Testis (tissue), 3 donors: ENCODE results near the gene C1orf52. TPM values are rescaled to one million over a fixed set of nuclear protein-coding genes. Genes with fewer than 3 reads are reported as not detected.

Source experiments
- DNase-seq: peaks from one replicate; pipeline ENCODE4 v3.0.0-alpha.2; 2019
- H3K27ac ChIP-seq, 2 donors: fragments of 200-600 bp; sonication (generic); one replicate each; pipeline ENCODE4 v1.5.1; 2019
- H3K27me3 ChIP-seq: fragments of 200-600 bp; sonication (generic); one replicate; pipeline ENCODE4 v1.5.1; 2019
- H3K36me3 ChIP-seq: fragments of 200-600 bp; sonication (generic); one replicate; pipeline ENCODE4 v1.5.1; 2017; ENCODE audit warnings: low read depth; ENCODE audit errors: missing control alignments
- H3K4me1 ChIP-seq: fragments of 200-600 bp; sonication (generic); one replicate; pipeline ENCODE4 v1.5.1; 2019
- H3K4me3 ChIP-seq, 2 donors: fragments of 200-600 bp; sonication (generic); one replicate each; pipeline ENCODE4 v1.5.1; 2017 to 2019
- H3K9me3 ChIP-seq: fragments of 200-600 bp; sonication (generic); one replicate; pipeline ENCODE4 v1.5.1; 2017
- CTCF ChIP-seq, 3 experiments: fragments of 450-650 bp in 2 of 3; fragments of 200-600 bp in 1 of 3; sonication (generic) in 1 of 3; IDR thresholded peaks; one replicate each; pipeline ENCODE4 v1.5.1; 2016 to 2019; ENCODE audit warnings: antibody characterized with exemption in 3 of 3, mild to moderate bottlenecking in 2 of 3, moderate library complexity in 1 of 3
- POLR2A ChIP-seq: fragments of 450-650 bp; IDR thresholded peaks from one replicate; pipeline ENCODE4 v1.6.1; 2017; ENCODE audit warnings: antibody characterized with exemption, mild to moderate bottlenecking, moderate library complexity
- WGBS, 2 donors: methylation state at CpG; one replicate each; pipeline ENCODE4 v1.1.5; 2018; 5-methylcytosine and 5-hydroxymethylcytosine counted together
- intact Hi-C: fragments of 100-400 bp; cut with DNase I; formaldehyde crosslinking; loops from one replicate; pipeline ENCODE4 v1.15.1; 2023; ENCODE audit warnings: low total_unique reads
- polyA plus RNA-seq: library from polyadenylated mRNA; stranded (reverse); fragments of 350-450 nt; fragmentation: Illumina TruSeq; extraction: RNeasy Lipid Tissue Mini Kit (QIAGEN cat#74804); gene quantifications from one replicate; pipeline ENCODE4 v1.2.3, GENCODE V29; 2014; ENCODE audit warnings: low read depth, low replicate concordance; ENCODE audit not compliant: insufficient read depth
- total RNA-seq, 2 donors: library from RNA; depleted of rRNA; stranded (reverse); fragments of >200 nt; gene quantifications; one replicate each; pipeline ENCODE4 v1.2.3, GENCODE V29; 2016

The C1orf52 gene
- total and polyA plus RNA-seq, 3 donors from 2014 or later, result 34.0 to 40.3 (median 37.9) TPM

GRCh38 chr1:85243372-85243771 lies 16.1 kb downstream of the C1orf52 start:
- no peak for TF ChIP-seq CTCF (IDR thresholded peaks at IDR 0.05)
- TF ChIP-seq POLR2A, result no peak
- H3K36me3 ChIP-seq, result no peaks in the 10 kb centered on the region
- DNase-seq, result no peak
- H3K27ac ChIP-seq, result no peak overlapping the region
- no peaks in the 10 kb centered on the region for H3K27me3 ChIP-seq
- intact Hi-C loops, result no loop called here
- H3K9me3 ChIP-seq, result no peaks in the 10 kb centered on the region
- no peaks in the 10 kb centered on the region for H3K4me1 ChIP-seq
- no peak overlapping the region for H3K4me3 ChIP-seq

- WGBS, 2 donors, result 23 to 24% methylated on average over 1 of the region's 1 CpG
- Histone ChIP-seq H3K4me3 (no peak overlapping the region), H3K27ac (no peak overlapping the region), H3K9me3 (no peaks in the 10 kb centered on the region), H3K4me1 (no peaks in the 10 kb centered on the region), H3K36me3 (no peaks in the 10 kb centered on the region), H3K27me3 (no peaks in the 10 kb centered on the region)
- DNase-seq, result no peak
- intact Hi-C loops, result no loop called here
- TF ChIP-seq POLR2A, result no peak
- TF ChIP-seq CTCF (IDR thresholded peaks at IDR 0.05), result no peak
These were observed 18.8 kb downstream of the C1orf52 start for GRCh38 chr1:85240643-85241042.

DNA sequence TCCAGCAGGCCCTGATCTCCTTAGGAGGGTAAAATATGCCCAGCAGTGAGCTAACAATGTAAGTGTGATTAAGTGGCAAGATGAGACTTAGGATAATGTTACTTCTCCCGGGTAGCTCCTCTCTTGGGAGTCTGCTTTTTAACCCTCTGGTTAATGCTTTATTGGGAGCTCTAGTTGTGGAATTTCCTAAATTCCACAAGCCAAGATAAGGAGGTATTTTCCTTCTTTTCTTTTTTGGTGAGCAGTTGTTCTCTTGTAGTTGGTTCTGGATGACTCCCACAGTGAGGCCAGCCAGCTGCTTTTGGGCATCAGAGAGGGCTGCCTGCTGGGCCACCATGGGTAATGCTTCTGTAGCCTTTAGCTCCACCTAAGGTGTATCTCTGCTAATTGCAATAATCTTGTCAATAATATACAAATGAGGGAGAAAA lies 19.3 kb downstream of the C1orf52 start:
- TF ChIP-seq POLR2A (no peak), CTCF (IDR thresholded peaks at IDR 0.05) (no peak)
- H3K4me3 ChIP-seq, result no peak overlapping the region
- H3K4me1 ChIP-seq, result no peaks in the 10 kb centered on the region
- 26 to 38% methylated on average over 1 of the region's 1 CpG for WGBS, 2 donors
- no peaks in the 10 kb centered on the region for H3K27me3 ChIP-seq
- no peaks in the 10 kb centered on the region for H3K36me3 ChIP-seq
- H3K27ac ChIP-seq, result no peak overlapping the region
- H3K9me3 ChIP-seq, result no peaks in the 10 kb centered on the region
- no peak for DNase-seq
- intact Hi-C loops, result no loop called here

- no peak for TF ChIP-seq CTCF (IDR thresholded peaks at IDR 0.05)
- TF ChIP-seq POLR2A, result no peak
- no peak for DNase-seq
- Histone ChIP-seq H3K27ac (no peak overlapping the region), H3K36me3 (no peaks in the 10 kb centered on the region), H3K4me1 (no peaks in the 10 kb centered on the region), H3K4me3 (no peak overlapping the region), H3K27me3 (no peaks in the 10 kb centered on the region), H3K9me3 (no peaks in the 10 kb centered on the region)
- intact Hi-C loops, result no loop called here
- WGBS, 2 donors, result 62 to 86% methylated on average over 1 of the region's 1 CpG
These were observed 21.8 kb downstream of the C1orf52 start for GRCh38 chr1:85237613-85238012.

DNA sequence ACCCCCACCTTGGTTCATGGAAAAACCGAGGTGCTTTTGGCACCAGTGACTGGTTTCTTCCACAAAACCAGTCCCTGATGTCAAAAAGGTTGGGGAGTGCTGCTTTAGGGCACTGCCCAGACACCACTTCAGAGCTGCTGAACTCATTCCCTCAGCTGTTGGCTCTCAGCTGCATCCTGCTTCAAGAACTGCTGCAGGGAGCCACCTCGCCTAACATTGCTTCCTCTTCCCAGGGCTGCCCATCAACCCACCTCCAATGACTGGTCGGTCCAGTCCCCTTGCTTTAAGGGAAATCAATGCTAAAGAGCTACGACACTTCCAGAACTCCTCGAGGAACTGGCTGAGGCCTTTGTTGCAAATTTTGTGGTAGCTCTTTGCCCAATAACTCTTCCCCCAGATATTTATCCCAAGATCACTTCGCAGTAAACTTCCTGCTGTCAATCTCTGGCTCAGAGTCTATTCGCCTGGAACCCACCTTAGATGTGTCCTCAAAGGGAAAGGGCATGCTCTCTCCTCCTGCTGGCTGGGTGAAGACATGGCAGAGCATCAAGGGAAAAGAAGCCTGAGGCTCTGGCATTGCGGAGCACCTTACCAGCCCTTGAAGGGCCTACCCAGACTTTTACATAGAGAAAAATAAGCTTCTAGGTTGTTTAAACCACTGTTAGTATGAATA lies 29.0 kb downstream of the C1orf52 start:
- intact Hi-C loops, result no loop called here
- H3K36me3 ChIP-seq, result no peaks in the 10 kb centered on the region

More for the DNA sequence above, 29.0 kb downstream of the C1orf52 start:
- TF ChIP-seq CTCF (IDR thresholded peaks at IDR 0.05) (peak in 1 of 3 experiments; percentile 15), POLR2A (no peak)
- H3K27me3 ChIP-seq, result no peaks in the 10 kb centered on the region
- DNase-seq, result no peak
- 88 to 89% methylated on average over 8 of the region's 8 CpGs for WGBS, 2 donors
- no peaks in the 10 kb centered on the region for H3K4me1 ChIP-seq
- no peak overlapping the region for H3K4me3 ChIP-seq
- no peak overlapping the region for H3K27ac ChIP-seq
- H3K9me3 ChIP-seq, result no peaks in the 10 kb centered on the region
